Activated T-helper 1 cell treated with anti-CD3 and anti-CD28 coated beads, Interleukin-12 subunit alpha, Interleukin-12 subunit beta, Interleukin-2, Interleukin-4 antibody, amounts not matched to agents 30 ng/mL and 10 ng/mL and 1 ng/mL, durations not matched to agents 14 hours and 24 hours and 36 hours (primary cell): ENCODE data around the gene ROCK2. TPM values are rescaled to one million over a fixed set of nuclear protein-coding genes. Genes with fewer than 3 reads are reported as not detected.
"Not testable (repeated sequence)": the region's sequence is repeated elsewhere in the genome, so short reads cannot be mapped to it uniquely, and the experiment has no call there.

ENCODE experiments used
- DNase-seq: peaks from one replicate; pipeline ENCODE4 v3.0.0; 2021; ENCODE audit warnings: low spot score
- H3K27ac Mint-ChIP-seq: one replicate; pipeline ENCODE4 v1.8.0; 2021; ENCODE audit warnings: mild to moderate bottlenecking, mixed read lengths
- H3K27me3 Mint-ChIP-seq: one replicate; pipeline ENCODE4 v1.8.0; 2022; ENCODE audit warnings: mild to moderate bottlenecking, moderate library complexity, mixed read lengths; ENCODE audit not compliant: insufficient read depth
- H3K36me3 Mint-ChIP-seq: one replicate; pipeline ENCODE4 v1.8.0; 2021; ENCODE audit warnings: low read depth, mixed read lengths
- H3K4me1 Mint-ChIP-seq: one replicate; pipeline ENCODE4 v1.8.0; 2021; ENCODE audit warnings: low read depth, mixed read lengths
- H3K4me3 Mint-ChIP-seq: one replicate; pipeline ENCODE4 v1.8.0; 2021; ENCODE audit warnings: mild to moderate bottlenecking, moderate library complexity, mixed read lengths
- H3K9me3 Mint-ChIP-seq: one replicate; pipeline ENCODE4 v1.8.0; 2021; ENCODE audit warnings: mixed read lengths
- intact Hi-C: fragments of 100-400 bp; cut with micrococcal nuclease; formaldehyde crosslinking; loops from one replicate; pipeline ENCODE4 v1.15.1; 2024
- total RNA-seq: library from RNA; stranded (reverse); gene quantifications from 2 replicates; pipeline ENCODE4 v1.2.3, GENCODE V29; 2022

The ROCK2 gene
- total RNA-seq, 1 donor from 2014 or later = 20.5 TPM

DNA sequence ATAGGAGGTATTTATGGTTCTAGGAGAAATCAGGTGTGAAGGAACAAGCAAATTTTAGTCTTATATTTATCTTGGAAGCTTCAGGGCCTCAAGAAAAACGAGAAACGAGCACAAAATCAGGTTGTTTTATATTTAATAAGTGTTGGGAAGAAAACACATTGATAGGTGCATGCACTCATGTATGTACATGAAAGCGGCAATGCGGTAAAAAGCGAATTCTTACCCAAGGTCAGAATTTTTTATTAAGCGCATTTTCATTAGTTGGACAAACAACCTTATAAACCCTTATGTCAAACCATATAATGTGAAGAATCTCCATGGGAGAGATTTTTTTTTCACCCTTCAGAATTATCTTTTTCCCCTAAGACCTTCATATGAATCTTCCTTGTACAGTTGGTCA lies 163.8 kb downstream of the ROCK2 start:
- Mint-ChIP-seq H3K27me3 (no peaks in the 10 kb centered on the region), H3K27ac (no peak overlapping the region), H3K4me1 (peaks cover 4% of the 10 kb centered on the region), H3K9me3 (no peaks in the 10 kb centered on the region), H3K4me3 (no peak overlapping the region), H3K36me3 (peaks cover 4% of the 10 kb centered on the region)
- DNase-seq = no peak
- intact Hi-C loops = no loop called here

DNA sequence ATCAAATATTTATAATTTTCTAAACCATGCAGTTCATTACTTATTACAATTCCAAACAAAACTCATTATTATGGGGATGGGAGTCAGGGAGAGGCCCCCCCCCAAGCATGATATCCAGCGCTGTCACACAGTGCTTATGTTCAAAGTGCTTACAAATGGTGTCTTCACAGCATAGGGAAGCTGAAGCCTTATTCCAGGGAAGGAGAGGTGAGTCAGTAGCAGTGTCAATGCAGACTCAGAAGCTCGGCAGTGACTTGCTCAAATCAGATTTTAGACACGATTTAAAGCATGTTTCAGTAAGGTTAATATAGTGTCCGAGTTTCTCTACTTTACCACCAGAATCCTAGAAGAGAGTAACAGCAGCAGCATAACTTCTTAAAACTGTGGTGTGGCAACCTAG lies 164.5 kb downstream of the ROCK2 start:
- intact Hi-C loops = no loop called here
- peaks cover 6% of the 10 kb centered on the region for H3K36me3 Mint-ChIP-seq
- no peaks in the 10 kb centered on the region for H3K27me3 Mint-ChIP-seq
- no peak overlapping the region for H3K27ac Mint-ChIP-seq
- peaks cover 11% of the 10 kb centered on the region for H3K4me1 Mint-ChIP-seq
- H3K9me3 Mint-ChIP-seq = no peaks in the 10 kb centered on the region
- no peak for DNase-seq
- no peak overlapping the region for H3K4me3 Mint-ChIP-seq

GRCh38 chr2:11179196-11179595 lies 165.2 kb downstream of the ROCK2 start:
- Mint-ChIP-seq H3K4me3 (no peak overlapping the region), H3K4me1 (peaks cover 13% of the 10 kb centered on the region), H3K36me3 (peaks cover 6% of the 10 kb centered on the region), H3K27me3 (no peaks in the 10 kb centered on the region), H3K27ac (no peak overlapping the region), H3K9me3 (no peaks in the 10 kb centered on the region)
- DNase-seq = no peak
- intact Hi-C loops = no loop called here

GRCh38 chr2:11177871-11178690 lies 166.4 kb downstream of the ROCK2 start:
- Mint-ChIP-seq H3K36me3 (peaks cover 6% of the 10 kb centered on the region), H3K27ac (no peak overlapping the region), H3K4me3 (no peak overlapping the region), H3K9me3 (no peaks in the 10 kb centered on the region), H3K4me1 (peaks cover 13% of the 10 kb centered on the region), H3K27me3 (no peaks in the 10 kb centered on the region)
- DNase-seq = no peak
- intact Hi-C loops = no loop called here

DNA sequence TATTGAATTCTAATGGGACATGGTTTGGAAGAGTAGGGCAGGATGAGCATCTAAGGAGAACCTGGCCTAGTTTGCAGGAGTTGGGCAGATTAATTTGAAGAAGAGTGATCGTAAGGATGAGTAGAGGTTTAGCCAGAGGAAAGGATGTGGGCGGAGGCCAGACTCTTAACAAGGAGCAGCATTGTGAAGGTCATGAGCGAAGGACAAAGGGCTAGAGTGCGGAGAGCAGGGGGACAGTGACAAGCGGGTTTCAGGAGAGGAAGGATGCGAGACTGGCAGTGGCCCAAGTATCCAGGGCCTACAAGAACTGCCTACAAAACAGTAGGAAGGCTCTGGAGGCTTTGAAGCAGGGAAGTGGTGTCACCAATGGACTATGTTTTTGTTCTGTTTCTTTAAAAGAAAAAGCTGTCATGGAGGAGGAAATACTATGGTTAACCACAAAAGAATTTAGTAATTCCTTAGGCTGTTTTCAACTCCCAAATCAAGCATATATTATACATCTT lies 169.1 kb downstream of the ROCK2 start:
- Mint-ChIP-seq H3K4me1 (peaks cover 13% of the 10 kb centered on the region), H3K9me3 (no peaks in the 10 kb centered on the region), H3K27ac (peak overlapping the region; percentile 59), H3K27me3 (no peaks in the 10 kb centered on the region), H3K36me3 (peaks cover 4% of the 10 kb centered on the region), H3K4me3 (no peak overlapping the region)
- intact Hi-C loops = no loop called here
- no peak for DNase-seq

- no peak overlapping the region for H3K27ac Mint-ChIP-seq
- peaks cover 13% of the 10 kb centered on the region for H3K4me1 Mint-ChIP-seq
- H3K9me3 Mint-ChIP-seq = no peaks in the 10 kb centered on the region
- H3K4me3 Mint-ChIP-seq = no peak overlapping the region
- intact Hi-C loops = loop anchor here (5.0 kb wide), 1 partner anchor 1753 kb away; no protein-coding TSS in a partner anchor
- no peak for DNase-seq
- no peaks in the 10 kb centered on the region for H3K27me3 Mint-ChIP-seq
- peaks cover 4% of the 10 kb centered on the region for H3K36me3 Mint-ChIP-seq
These were observed 170.2 kb downstream of the ROCK2 start for GRCh38 chr2:11174222-11174621.

GRCh38 chr2:11169333-11169732 lies 175.1 kb downstream of the ROCK2 start:
- H3K27ac Mint-ChIP-seq = no peak overlapping the region
- no peak for DNase-seq
- intact Hi-C loops = no loop called here

DNA sequence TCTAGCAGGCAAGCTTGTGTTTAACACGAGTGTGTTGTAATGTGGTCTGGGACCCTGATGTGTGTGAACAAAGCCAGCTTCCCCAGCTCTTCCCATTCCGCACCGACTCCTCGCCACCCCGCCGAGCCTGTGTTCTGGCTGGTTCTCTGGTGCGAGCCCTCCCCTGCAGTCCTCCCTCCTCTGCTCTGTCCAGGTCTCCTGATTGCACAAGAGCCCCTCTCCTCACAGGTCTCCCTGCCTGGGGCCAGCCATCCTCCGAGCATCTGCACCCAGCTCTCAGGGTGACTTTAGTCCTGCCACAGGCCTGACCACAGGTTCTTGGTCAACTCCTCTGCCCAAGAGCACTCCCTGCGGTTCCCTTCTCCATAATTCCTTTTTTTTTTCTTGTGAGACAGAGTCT lies 175.9 kb downstream of the ROCK2 start:
- Mint-ChIP-seq H3K4me3 (no peak overlapping the region), H3K27ac (no peak overlapping the region), H3K27me3 (no peaks in the 10 kb centered on the region)

More at GRCh38 chr2:11169333-11169732, 175.1 kb downstream of the ROCK2 start:
- H3K36me3 Mint-ChIP-seq = no peaks in the 10 kb centered on the region
- H3K27me3 Mint-ChIP-seq = no peaks in the 10 kb centered on the region
- H3K9me3 Mint-ChIP-seq = no peaks in the 10 kb centered on the region
- H3K4me3 Mint-ChIP-seq = no peak overlapping the region
- no peaks in the 10 kb centered on the region for H3K4me1 Mint-ChIP-seq

DNA sequence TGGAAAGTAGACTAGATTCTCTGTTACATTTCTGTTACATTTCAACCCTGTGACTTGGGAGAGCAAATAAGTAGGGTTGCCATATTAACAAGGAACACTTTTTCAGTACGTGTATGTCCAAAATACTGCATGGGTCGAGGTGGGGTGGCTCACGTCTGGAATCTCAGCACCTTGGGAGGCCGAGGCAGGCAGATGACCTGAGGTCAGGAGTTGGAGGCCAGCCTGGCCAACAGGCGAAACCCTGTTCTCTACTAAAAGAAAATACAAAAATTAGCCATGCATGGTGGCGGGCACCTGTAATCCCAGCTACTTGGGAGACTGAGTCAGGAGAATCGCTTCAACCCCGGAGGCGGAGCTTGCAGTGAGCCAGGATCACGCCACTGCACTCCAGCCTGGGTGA lies 178.0 kb downstream of the ROCK2 start:
- DNase-seq = no peak
- intact Hi-C loops = no loop called here
- Mint-ChIP-seq H3K4me1 (no peaks in the 10 kb centered on the region), H3K9me3 (no peaks in the 10 kb centered on the region), H3K27me3 (no peaks in the 10 kb centered on the region), H3K36me3 (no peaks in the 10 kb centered on the region), H3K27ac (no peak overlapping the region), H3K4me3 (no peak overlapping the region)

More for the DNA sequence above, 175.9 kb downstream of the ROCK2 start:
- no peaks in the 10 kb centered on the region for H3K9me3 Mint-ChIP-seq
- no peak for DNase-seq
- H3K4me1 Mint-ChIP-seq = no peaks in the 10 kb centered on the region
- intact Hi-C loops = no loop called here
- no peaks in the 10 kb centered on the region for H3K36me3 Mint-ChIP-seq

DNA sequence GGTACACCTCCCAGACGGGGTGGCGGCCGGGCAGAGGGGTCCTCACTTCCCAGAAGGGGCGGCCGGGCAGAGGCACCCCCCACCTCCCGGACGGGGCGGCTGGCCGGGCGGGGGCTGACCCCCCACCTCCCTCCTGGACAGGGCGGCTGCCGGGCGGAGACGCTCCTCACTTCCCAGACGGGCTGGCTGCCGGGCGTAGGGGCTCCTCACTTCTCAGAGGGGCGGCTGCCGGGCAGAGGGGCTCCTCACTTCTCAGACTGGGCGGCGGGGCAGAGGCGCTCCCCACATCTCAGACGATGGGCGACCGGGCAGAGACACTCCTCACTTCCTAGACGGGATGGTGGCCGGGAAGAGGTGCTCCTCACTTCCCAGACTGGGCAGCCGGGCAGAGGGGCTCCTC lies 179.4 kb downstream of the ROCK2 start:
- H3K27me3 Mint-ChIP-seq, H3K27ac Mint-ChIP-seq, H3K36me3 Mint-ChIP-seq, H3K9me3 Mint-ChIP-seq, intact Hi-C loops, DNase-seq, H3K4me1 Mint-ChIP-seq, H3K4me3 Mint-ChIP-seq: not testable (repeated sequence)

DNA sequence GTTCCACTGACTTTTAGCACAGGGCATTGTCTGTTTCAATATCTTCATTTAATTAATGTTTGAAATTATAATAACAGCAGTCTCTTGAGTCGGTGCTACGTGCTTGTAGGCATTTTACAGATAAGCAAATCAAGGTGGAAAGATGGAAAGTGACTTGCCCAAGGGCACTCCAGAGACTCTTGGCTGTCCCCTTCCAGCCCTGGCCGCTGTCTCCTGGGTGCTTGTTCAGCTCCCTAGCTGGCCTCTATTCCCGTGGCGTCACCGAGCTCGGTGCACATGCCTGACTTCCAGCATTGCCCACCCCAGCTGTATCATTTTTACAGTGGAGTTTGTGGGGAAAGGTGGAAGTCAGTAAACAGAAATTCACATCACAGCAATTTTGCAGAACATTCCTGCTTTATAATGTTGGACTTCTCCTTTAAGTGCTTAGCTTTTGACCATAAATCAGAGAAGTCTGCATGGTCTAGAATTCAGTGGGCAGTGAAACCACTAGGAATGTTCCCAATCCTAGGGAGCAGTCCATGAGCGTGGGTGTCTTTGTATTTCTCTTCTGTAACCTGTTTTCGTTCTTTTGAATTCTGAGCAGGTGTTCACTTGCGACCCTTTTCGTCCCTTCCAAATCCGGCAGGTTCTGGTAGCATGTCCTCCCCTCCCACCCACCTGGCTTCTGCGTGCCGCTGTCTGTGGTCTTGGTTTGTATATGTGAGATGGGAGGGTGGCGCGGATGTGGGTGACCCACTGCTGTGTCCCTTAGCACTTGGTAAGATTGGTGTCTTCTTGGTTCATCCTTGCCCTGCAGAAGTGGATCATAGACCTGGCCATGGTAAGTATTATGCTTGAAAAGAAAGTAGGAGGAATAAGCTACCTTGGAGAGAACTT lies 180.8 kb downstream of the ROCK2 start:
- Mint-ChIP-seq H3K27me3 (no peaks in the 10 kb centered on the region), H3K4me3 (no peak overlapping the region), H3K36me3 (no peaks in the 10 kb centered on the region), H3K9me3 (no peaks in the 10 kb centered on the region), H3K4me1 (peaks cover 9% of the 10 kb centered on the region), H3K27ac (no peak overlapping the region)
- no peak for DNase-seq
- intact Hi-C loops = no loop called here

DNA sequence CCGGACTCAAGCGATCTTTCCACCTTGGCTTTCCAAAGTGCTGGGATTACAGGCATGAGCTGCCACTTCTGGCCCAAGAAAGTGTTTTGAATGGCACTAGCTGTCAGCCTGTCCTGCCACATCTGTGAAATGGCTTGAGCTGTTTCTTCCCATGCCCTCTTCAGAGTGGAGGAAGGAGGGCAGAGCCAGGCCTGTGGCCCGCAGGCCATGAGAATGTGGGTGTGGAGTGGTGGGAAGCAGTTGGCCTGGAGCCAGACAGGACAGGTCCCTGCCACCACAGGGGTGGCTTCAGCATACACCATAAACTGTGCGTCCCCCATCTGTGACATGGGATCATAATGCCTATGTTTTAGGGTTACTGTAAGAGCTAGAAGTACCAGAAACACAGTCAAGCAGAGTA lies 182.7 kb downstream of the ROCK2 start:
- peaks cover 9% of the 10 kb centered on the region for H3K4me1 Mint-ChIP-seq
- H3K9me3 Mint-ChIP-seq = no peaks in the 10 kb centered on the region
- DNase-seq = no peak
- H3K4me3 Mint-ChIP-seq = no peak overlapping the region
- no peaks in the 10 kb centered on the region for H3K36me3 Mint-ChIP-seq
- intact Hi-C loops = no loop called here
- H3K27ac Mint-ChIP-seq = peak overlapping the region; percentile 79
- H3K27me3 Mint-ChIP-seq = no peaks in the 10 kb centered on the region
